ENCODE results near the gene HIBADH. TPM values are rescaled to one million over a fixed set of nuclear protein-coding genes. Genes with fewer than 3 reads are reported as not detected.

The HIBADH gene
- total and polyA plus RNA-seq, 2 donors (not counting 3 experiments of a cell fraction or from before 2014, with no cell fraction given), result 22.6 to 30.5 TPM

- Histone ChIP-seq H3K79me2 (ENCODE audit: control insufficient read depth, insufficient read depth, low read length) (no peaks in the 10 kb centered on the region), H3K4me2 (ENCODE audit: insufficient read depth, low read length) (no peak overlapping the region), H3K36me3 (ENCODE audit: control insufficient read depth in 2 of 2, extremely low read depth in 1 of 2, insufficient read depth in 2 of 2, low read length in 2 of 2) (no peaks in the 10 kb centered on the region), H2AFZ (ENCODE audit: low read depth, low read length) (no peak overlapping the region), H4K20me1 (replicated peaks; ENCODE audit: control insufficient read depth, extremely low read depth, insufficient read depth, low read length) (no peaks in the 10 kb centered on the region), H3K9ac (replicated peaks; ENCODE audit: extremely low read depth, insufficient read depth, low read length) (no peak overlapping the region), H3K4me3 (replicated peaks in 1 of 3; ENCODE audit: insufficient read depth in 1 of 3, low read depth in 1 of 3, low read length in 3 of 3) (no peak overlapping the region), H3K27me3 (ENCODE audit: control insufficient read depth in 2 of 2, insufficient read depth in 2 of 2, low read length in 2 of 2) (no peaks in the 10 kb centered on the region), H3K9me3 (replicated peaks; ENCODE audit: control insufficient read depth, insufficient read depth, low read length) (no peaks in the 10 kb centered on the region), H3K4me1 (ENCODE audit: control insufficient read depth, extremely low read depth, insufficient read depth, low read length) (peaks cover 4% of the 10 kb centered on the region), H3K9me1 (replicated peaks; ENCODE audit: control insufficient read depth, extremely low read depth, insufficient read depth, low read length) (no peaks in the 10 kb centered on the region), H3K27ac (ENCODE audit: insufficient read depth, low read depth, low read length) (no peak overlapping the region)
- BruUV-seq (replicated peaks), result no TSS peak
- ChIA-PET POLR2A (interaction anchor here (1.0 kb wide), 1 partner anchor 16 kb away, joined by 4 read pairs; the partner anchor contains the start of gene HIBADH), CTCF (interaction anchor here (0.7 to 1.3 kb wide), 3 partner anchors 15 to 451 kb away, joined by 3 to 4 read pairs (median 3); partner anchors contain the start of gene HIBADH)
- TF ChIP-seq POLR2A (IDR thresholded peaks at IDR 0.05; ENCODE audit: low read depth, low read length), result no peak
- TF ChIP-seq MYC (IDR thresholded peaks at IDR 0.05; ENCODE audit: low read depth, low read length), result no peak
- no peak for TF ChIP-seq JUN (IDR thresholded peaks at IDR 0.05; ENCODE audit: borderline replicate concordance, insufficient read depth, insufficient read length, low read depth)
- TF ChIP-seq MAX (IDR thresholded peaks at IDR 0.05; ENCODE audit: insufficient read depth, insufficient read length), result no peak
- TF ChIP-seq GATA2 (IDR thresholded peaks at IDR 0.05; ENCODE audit: insufficient read depth, insufficient read length, low read depth, low read length), result no peak
- TF ChIP-seq CTCF (IDR thresholded peaks at IDR 0.05; ENCODE audit: extremely low read depth in 1 of 2, insufficient read depth in 1 of 2, low read depth in 1 of 2, low read length in 2 of 2), result no peak
- TF ChIP-seq POLR2AphosphoS5 (IDR thresholded peaks at IDR 0.05; ENCODE audit: insufficient read depth, low read depth, low read length), result no peak
- TF ChIP-seq EZH2 (IDR thresholded peaks at IDR 0.05; ENCODE audit: borderline replicate concordance, low read depth, low read length, severe bottlenecking), result no peak
- TF ChIP-seq FOS (IDR thresholded peaks at IDR 0.05; ENCODE audit: borderline replicate concordance, insufficient read depth, low read length), result no peak
- intact Hi-C loops (cut with micrococcal nuclease), result no loop called here
- FAIRE-seq (no peak), DNase-seq (ENCODE audit: low read depth, low spot score) (no peak)
- dilution Hi-C loops (cut with MboI; ENCODE audit: extremely low pct_ligation_motif_present, low sequenced_read_pairs), result no loop called here
These were observed 15.6 kb downstream of the HIBADH start for GRCh38 chr7:27647046-27647445.

All from endothelial cell of umbilical vein (primary cell).